Neural cell (in vitro differentiated cells): Measurements from ENCODE around the gene RGS3. TPM values are rescaled to one million over a fixed set of nuclear protein-coding genes. Genes with fewer than 3 reads are reported as not detected.

Experiments used
- H2AFZ ChIP-seq: fragments of 200-600, 300-800 bp; sonication (generic), shearing (Covaris generic); 2 replicates; pipeline ENCODE4 v1.6.0; 2014; ENCODE audit warnings: low read depth, mild to moderate bottlenecking, antibody characterized with exemption, low read length, moderate library complexity
- H3F3A ChIP-seq: fragments of 200-600 bp; shearing (Covaris generic); 2 replicates; pipeline ENCODE4 v1.6.1; 2016; ENCODE audit warnings: mild to moderate bottlenecking, moderate library complexity, mixed read lengths, antibody characterized with exemption, low read length; ENCODE audit not compliant: insufficient read depth, poor library complexity, severe bottlenecking
- H3K27ac ChIP-seq: fragments of 200-600, 300-800 bp; sonication (generic), shearing (Covaris generic); 2 replicates; pipeline ENCODE4 v1.5.1; 2014; ENCODE audit warnings: mild to moderate bottlenecking, low read length, moderate library complexity
- H3K27me3 ChIP-seq: fragments of 300-800, 200-600 bp; sonication (generic), shearing (Covaris generic); 2 replicates; pipeline ENCODE4 v1.6.0; 2014; ENCODE audit warnings: mild to moderate bottlenecking, low read depth, low read length, moderate library complexity; ENCODE audit not compliant: insufficient read depth
- H3K36me3 ChIP-seq: fragments of 300-800, 200-600 bp; sonication (generic), shearing (Covaris generic); 2 replicates; pipeline ENCODE4 v1.5.1; 2014; ENCODE audit warnings: mild to moderate bottlenecking, antibody characterized with exemption, low read length, moderate library complexity; ENCODE audit not compliant: insufficient read depth
- H3K4me2 ChIP-seq: fragments of 300-800, 200-600 bp; sonication (generic), shearing (Covaris generic); 2 replicates; pipeline ENCODE4 v1.6.0; 2014; ENCODE audit warnings: mild to moderate bottlenecking, low read length
- H3K4me3 ChIP-seq: fragments of 300-800, 200-600 bp; sonication (generic), shearing (Covaris generic); 2 replicates; pipeline ENCODE4 v1.5.1; 2014; ENCODE audit warnings: mild to moderate bottlenecking, low read length, moderate library complexity
- H3K79me2 ChIP-seq: fragments of 200-600 bp; shearing (Covaris generic); replicated peaks from 2 replicates; pipeline ENCODE4 v1.6.0; 2014; ENCODE audit warnings: mild to moderate bottlenecking, low read length, moderate library complexity; ENCODE audit not compliant: insufficient read depth
- H3K9ac ChIP-seq: fragments of 300-800, 200-600 bp; sonication (generic), shearing (Covaris generic); 2 replicates; pipeline ENCODE4 v1.6.1; 2016; ENCODE audit warnings: mild to moderate bottlenecking, low read length, mixed read lengths
- H3K9me2 ChIP-seq: fragments of 200-600 bp; shearing (Covaris generic); 2 replicates; pipeline ENCODE4 v1.6.1; 2016; ENCODE audit warnings: mild to moderate bottlenecking, low read length, mixed read lengths; ENCODE audit not compliant: insufficient read depth
- H3K9me3 ChIP-seq: fragments of 200-600, 300-800 bp; sonication (generic), shearing (Covaris generic); 2 replicates; pipeline ENCODE4 v1.6.1; 2016; ENCODE audit warnings: mild to moderate bottlenecking, mixed run types, low read length, moderate library complexity, mixed read lengths
- H4K20me1 ChIP-seq: fragments of 200-600 bp; shearing (Covaris generic); 2 replicates; pipeline ENCODE4 v1.6.1; 2016; ENCODE audit warnings: mild to moderate bottlenecking, mixed run types; ENCODE audit not compliant: insufficient read depth
- EP300 ChIP-seq: fragments of 450-650 bp; conservative IDR thresholded peaks from 2 replicates; pipeline ENCODE4 v1.6.1; 2014; ENCODE audit warnings: antibody characterized with exemption, mild to moderate bottlenecking, moderate library complexity; ENCODE audit not compliant: poor library complexity, severe bottlenecking
- EZH2 ChIP-seq: fragments of 200-600, 300-800 bp; shearing (Covaris generic), sonication (generic); IDR thresholded peaks from 2 replicates; pipeline ENCODE4 v1.6.1; 2014; ENCODE audit warnings: antibody characterized with exemption, low read length, borderline replicate concordance, mild to moderate bottlenecking; ENCODE audit not compliant: insufficient read depth, poor library complexity, severe bottlenecking
- MXI1 ChIP-seq: fragments of 450-650 bp; conservative IDR thresholded peaks from 2 replicates; pipeline ENCODE4 v1.6.1; 2014; ENCODE audit warnings: antibody characterized with exemption, mild to moderate bottlenecking; ENCODE audit not compliant: poor library complexity, severe bottlenecking
- POLR2AphosphoS5 ChIP-seq: IDR thresholded peaks from 2 replicates; pipeline ENCODE4 v1.6.1; 2012
- RAD21 ChIP-seq: fragments of 450-650 bp; conservative IDR thresholded peaks from 2 replicates; pipeline ENCODE4 v1.6.1; 2014; ENCODE audit warnings: antibody characterized with exemption, mild to moderate bottlenecking, moderate library complexity
- SMC3 ChIP-seq: fragments of 450-650 bp; conservative IDR thresholded peaks from 2 replicates; pipeline ENCODE4 v1.6.1; 2014; ENCODE audit warnings: antibody characterized with exemption, mild to moderate bottlenecking, moderate library complexity; ENCODE audit not compliant: poor library complexity
- TAF1 ChIP-seq: IDR thresholded peaks from 2 replicates; pipeline ENCODE4 v1.6.1; 2012; ENCODE audit warnings: low read depth
- polyA plus RNA-seq: library from polyadenylated mRNA; depleted of rRNA; stranded (reverse); fragments of >200 nt; gene quantifications from 2 replicates; pipeline ENCODE4 v1.2.3, GENCODE V29; 2014
- TF ChIP-seq, protein P1 (sequence below): fragments of 450-650 bp; IDR thresholded peaks from 2 replicates; pipeline ENCODE4 v1.5.1; 2014; ENCODE audit warnings: antibody characterized with exemption, mild to moderate bottlenecking, moderate library complexity; ENCODE audit not compliant: poor library complexity, severe bottlenecking
- TF ChIP-seq, protein P2 (sequence below): IDR thresholded peaks from 2 replicates; pipeline ENCODE4 v1.6.1; 2012; ENCODE audit warnings: borderline replicate concordance

Gene RGS3
- polyA plus RNA-seq, 1 donor from 2014 or later, result 25.3 TPM

DNA sequence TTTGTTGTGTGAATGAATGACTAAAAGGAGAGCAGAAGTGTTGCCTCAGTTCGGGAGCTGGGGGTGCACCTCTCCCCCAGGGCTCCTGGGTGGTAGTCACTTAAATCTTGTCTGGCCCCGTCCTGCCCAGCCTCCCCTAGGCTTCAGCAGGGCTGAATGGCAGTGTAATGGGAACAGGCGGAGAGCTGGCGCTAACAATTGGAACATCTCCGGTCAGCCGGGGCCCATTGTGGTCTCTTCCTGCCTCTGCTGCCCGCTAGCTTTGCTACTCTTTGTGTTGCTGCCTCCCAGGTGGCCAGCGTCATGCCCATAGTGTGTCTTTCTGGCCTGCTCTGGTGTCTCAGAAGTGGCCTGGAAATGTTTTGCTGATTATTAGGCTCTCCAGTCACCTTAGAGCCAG is 62.3 kb downstream of the RGS3 start:
- H4K20me1 ChIP-seq, result no peaks in the 10 kb centered on the region
- no peaks in the 10 kb centered on the region for H3K79me2 ChIP-seq
- H3K4me3 ChIP-seq, result no peak overlapping the region
- no peaks in the 10 kb centered on the region for H3K9me2 ChIP-seq
- no peaks in the 10 kb centered on the region for H3K9me3 ChIP-seq
- H2AFZ ChIP-seq, result no peak overlapping the region
- no peaks in the 10 kb centered on the region for H3F3A ChIP-seq
- no peak overlapping the region for H3K27ac ChIP-seq
- TF ChIP-seq EP300 (no peak), RAD21 (no peak), TAF1 (no peak), MXI1 (no peak), POLR2AphosphoS5 (no peak), SMC3 (no peak), EZH2 (no peak)
- TF ChIP-seq, protein P1, sequence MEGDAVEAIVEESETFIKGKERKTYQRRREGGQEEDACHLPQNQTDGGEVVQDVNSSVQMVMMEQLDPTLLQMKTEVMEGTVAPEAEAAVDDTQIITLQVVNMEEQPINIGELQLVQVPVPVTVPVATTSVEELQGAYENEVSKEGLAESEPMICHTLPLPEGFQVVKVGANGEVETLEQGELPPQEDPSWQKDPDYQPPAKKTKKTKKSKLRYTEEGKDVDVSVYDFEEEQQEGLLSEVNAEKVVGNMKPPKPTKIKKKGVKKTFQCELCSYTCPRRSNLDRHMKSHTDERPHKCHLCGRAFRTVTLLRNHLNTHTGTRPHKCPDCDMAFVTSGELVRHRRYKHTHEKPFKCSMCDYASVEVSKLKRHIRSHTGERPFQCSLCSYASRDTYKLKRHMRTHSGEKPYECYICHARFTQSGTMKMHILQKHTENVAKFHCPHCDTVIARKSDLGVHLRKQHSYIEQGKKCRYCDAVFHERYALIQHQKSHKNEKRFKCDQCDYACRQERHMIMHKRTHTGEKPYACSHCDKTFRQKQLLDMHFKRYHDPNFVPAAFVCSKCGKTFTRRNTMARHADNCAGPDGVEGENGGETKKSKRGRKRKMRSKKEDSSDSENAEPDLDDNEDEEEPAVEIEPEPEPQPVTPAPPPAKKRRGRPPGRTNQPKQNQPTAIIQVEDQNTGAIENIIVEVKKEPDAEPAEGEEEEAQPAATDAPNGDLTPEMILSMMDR, result no peak
- TF ChIP-seq, protein P2, sequence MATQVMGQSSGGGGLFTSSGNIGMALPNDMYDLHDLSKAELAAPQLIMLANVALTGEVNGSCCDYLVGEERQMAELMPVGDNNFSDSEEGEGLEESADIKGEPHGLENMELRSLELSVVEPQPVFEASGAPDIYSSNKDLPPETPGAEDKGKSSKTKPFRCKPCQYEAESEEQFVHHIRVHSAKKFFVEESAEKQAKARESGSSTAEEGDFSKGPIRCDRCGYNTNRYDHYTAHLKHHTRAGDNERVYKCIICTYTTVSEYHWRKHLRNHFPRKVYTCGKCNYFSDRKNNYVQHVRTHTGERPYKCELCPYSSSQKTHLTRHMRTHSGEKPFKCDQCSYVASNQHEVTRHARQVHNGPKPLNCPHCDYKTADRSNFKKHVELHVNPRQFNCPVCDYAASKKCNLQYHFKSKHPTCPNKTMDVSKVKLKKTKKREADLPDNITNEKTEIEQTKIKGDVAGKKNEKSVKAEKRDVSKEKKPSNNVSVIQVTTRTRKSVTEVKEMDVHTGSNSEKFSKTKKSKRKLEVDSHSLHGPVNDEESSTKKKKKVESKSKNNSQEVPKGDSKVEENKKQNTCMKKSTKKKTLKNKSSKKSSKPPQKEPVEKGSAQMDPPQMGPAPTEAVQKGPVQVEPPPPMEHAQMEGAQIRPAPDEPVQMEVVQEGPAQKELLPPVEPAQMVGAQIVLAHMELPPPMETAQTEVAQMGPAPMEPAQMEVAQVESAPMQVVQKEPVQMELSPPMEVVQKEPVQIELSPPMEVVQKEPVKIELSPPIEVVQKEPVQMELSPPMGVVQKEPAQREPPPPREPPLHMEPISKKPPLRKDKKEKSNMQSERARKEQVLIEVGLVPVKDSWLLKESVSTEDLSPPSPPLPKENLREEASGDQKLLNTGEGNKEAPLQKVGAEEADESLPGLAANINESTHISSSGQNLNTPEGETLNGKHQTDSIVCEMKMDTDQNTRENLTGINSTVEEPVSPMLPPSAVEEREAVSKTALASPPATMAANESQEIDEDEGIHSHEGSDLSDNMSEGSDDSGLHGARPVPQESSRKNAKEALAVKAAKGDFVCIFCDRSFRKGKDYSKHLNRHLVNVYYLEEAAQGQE, result no peak
- no peaks in the 10 kb centered on the region for H3K36me3 ChIP-seq
- no peak overlapping the region for H3K4me2 ChIP-seq
- no peaks in the 10 kb centered on the region for H3K27me3 ChIP-seq
- no peak overlapping the region for H3K9ac ChIP-seq

DNA sequence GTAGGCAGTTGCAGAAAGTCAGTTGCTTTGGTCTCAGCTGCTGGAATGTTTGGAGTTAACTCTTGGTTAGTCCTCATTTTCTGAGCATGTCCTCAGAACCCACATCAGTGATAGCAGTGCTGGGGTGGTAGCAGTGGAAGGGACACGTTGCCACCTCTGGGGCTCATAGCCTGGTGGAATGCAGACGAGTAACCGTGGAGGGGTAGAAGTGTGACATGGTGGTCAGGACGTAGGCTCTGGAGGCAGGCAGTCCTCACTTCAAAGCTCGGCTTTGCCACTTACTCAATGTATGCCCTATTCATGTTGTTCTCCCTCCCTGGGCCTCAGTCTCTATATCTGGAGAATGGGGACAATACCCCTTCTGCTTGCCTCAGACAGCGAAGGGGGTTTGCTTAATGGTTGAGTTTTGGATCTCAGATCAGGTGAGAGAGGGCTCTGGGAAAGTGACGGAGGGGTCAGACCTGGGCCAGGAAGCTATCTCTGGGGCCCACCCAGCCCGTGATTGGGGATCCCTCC is 62.8 kb downstream of the RGS3 start:
- Histone ChIP-seq H3K4me3 (no peak overlapping the region), H3K4me2 (no peak overlapping the region), H3K36me3 (no peaks in the 10 kb centered on the region), H3K9me2 (no peaks in the 10 kb centered on the region), H3K9ac (no peak overlapping the region), H3K79me2 (no peaks in the 10 kb centered on the region), H4K20me1 (no peaks in the 10 kb centered on the region), H2AFZ (no peak overlapping the region), H3K27me3 (no peaks in the 10 kb centered on the region), H3F3A (no peaks in the 10 kb centered on the region), H3K27ac (no peak overlapping the region), H3K9me3 (no peaks in the 10 kb centered on the region)
- TF ChIP-seq EZH2, result no peak
- TF ChIP-seq, protein P1, result no peak
- no peak for TF ChIP-seq TAF1
- TF ChIP-seq SMC3, result no peak
- no peak for TF ChIP-seq MXI1
- TF ChIP-seq, protein P2, result no peak
